GM12872 (cell line): Measurements from ENCODE around the gene CACNA2D3.

Experiments
- CTCF ChIP-seq: IDR thresholded peaks from 3 replicates; pipeline ENCODE4 v1.5.1; 2011; ENCODE audit warnings: low read depth, mild to moderate bottlenecking, low read length, moderate library complexity; ENCODE audit not compliant: insufficient read depth

The CACNA2D3 gene

GRCh38 chr3:54593653-54594052, 471.3 kb downstream of the CACNA2D3 start:
- TF ChIP-seq CTCF: no peak

- no peak for TF ChIP-seq CTCF
Observed at GRCh38 chr3:54596087-54596486, 473.7 kb downstream of the CACNA2D3 start.

- no peak for TF ChIP-seq CTCF
Observed at GRCh38 chr3:54599716-54600115, 477.4 kb downstream of the CACNA2D3 start.

- no peak for TF ChIP-seq CTCF
Observed at GRCh38 chr3:54600441-54601204, 478.3 kb downstream of the CACNA2D3 start.

- no peak for TF ChIP-seq CTCF
Observed at GRCh38 chr3:54604495-54604894, 482.1 kb downstream of the CACNA2D3 start.

GRCh38 chr3:54608041-54608440, 485.7 kb downstream of the CACNA2D3 start:
- no peak for TF ChIP-seq CTCF

GRCh38 chr3:54619053-54619452, 496.7 kb downstream of the CACNA2D3 start:
- TF ChIP-seq CTCF: no peak
